SIG-M5 treated with dmso at 0.1 percent for 504 hours (cell line): ENCODE data around the gene ZIC4.

Experiments
- DNase-seq: peaks from one replicate; lab custom pipeline; 2025; ENCODE audit not compliant: unreplicated experiment; lab: John Stamatoyannopoulos, UW

Gene ZIC4

GRCh38 chr3:147356145-147356908, 50.0 kb downstream of the ZIC4 start:
- DNase-seq, result no peak

GRCh38 chr3:147355753-147356090, 50.6 kb downstream of the ZIC4 start:
- no peak for DNase-seq

- no peak for DNase-seq
These were observed 51.1 kb downstream of the ZIC4 start for GRCh38 chr3:147355084-147355752.

- no peak for DNase-seq
These were observed 51.7 kb downstream of the ZIC4 start for GRCh38 chr3:147354623-147355022.

- DNase-seq, result no peak
These were observed 55.0 kb downstream of the ZIC4 start for GRCh38 chr3:147351301-147351700.

- no peak for DNase-seq
These were observed 57.4 kb downstream of the ZIC4 start for GRCh38 chr3:147348976-147349375.

GRCh38 chr3:147343926-147344325, 62.4 kb downstream of the ZIC4 start:
- no peak for DNase-seq

- DNase-seq, result no peak
These were observed 64.6 kb downstream of the ZIC4 start for GRCh38 chr3:147341727-147342126.

- DNase-seq, result no peak
These were observed 69.6 kb downstream of the ZIC4 start for GRCh38 chr3:147336543-147337278.
